Erythroblast (primary cell): Measurements from ENCODE around the gene TEX101.

Source experiments
- GATA1 ChIP-seq: IDR thresholded peaks from 2 replicates; pipeline ENCODE4 v1.6.1; 2011; ENCODE audit warnings: low read depth, mild to moderate bottlenecking, control low read depth, low read length, moderate library complexity
- POLR2A ChIP-seq: IDR thresholded peaks from 2 replicates; pipeline ENCODE4 v1.6.1; 2011; ENCODE audit warnings: mild to moderate bottlenecking, low read length

- TF ChIP-seq POLR2A: no peak
- no peak for TF ChIP-seq GATA1
These were observed 19.0 kb downstream of the TEX101 start for GRCh38 chr19:43433689-43434088.
